Measurements from ENCODE around the gene PHC2. TPM values are rescaled to one million over a fixed set of nuclear protein-coding genes. Genes with fewer than 3 reads are reported as not detected.

PHC2 gene
- polyA plus RNA-seq, 1 donor from 2014 or later = 171 TPM

GRCh38 chr1:33455539-33456501 is 24.9 kb upstream of the PHC2 start:
- Histone ChIP-seq H3K4me3 (ENCODE audit: low read length) (no peak overlapping the region), H3F3A (ENCODE audit: insufficient read depth, low read length, poor library complexity, severe bottlenecking) (no peaks in the 10 kb centered on the region), H3K9me2 (ENCODE audit: insufficient read depth, low read length) (no peaks in the 10 kb centered on the region), H3K9ac (ENCODE audit: low read length) (no peak overlapping the region), H4K20me1 (ENCODE audit: insufficient read depth) (no peaks in the 10 kb centered on the region), H3K27me3 (ENCODE audit: insufficient read depth, low read depth, low read length) (no peaks in the 10 kb centered on the region), H3K27ac (ENCODE audit: low read length) (no peak overlapping the region), H3K9me3 (ENCODE audit: low read length) (no peaks in the 10 kb centered on the region), H3K79me2 (replicated peaks; ENCODE audit: insufficient read depth, low read length) (no peaks in the 10 kb centered on the region), H3K4me2 (ENCODE audit: low read length) (no peak overlapping the region), H2AFZ (ENCODE audit: low read depth, low read length) (peak overlapping the region; percentile 40), H3K36me3 (ENCODE audit: insufficient read depth, low read length) (no peaks in the 10 kb centered on the region)
- TF ChIP-seq POLR2AphosphoS5 (IDR thresholded peaks at IDR 0.05) (peak; percentile 19), MXI1 (conservative IDR thresholded peaks at IDR 0.05; ENCODE audit: poor library complexity, severe bottlenecking) (peak; percentile 51), EP300 (conservative IDR thresholded peaks at IDR 0.05; ENCODE audit: poor library complexity, severe bottlenecking) (peak; percentile 67), REST (IDR thresholded peaks at IDR 0.05; ENCODE audit: borderline replicate concordance) (no peak), EZH2 (IDR thresholded peaks at IDR 0.05; ENCODE audit: borderline replicate concordance, insufficient read depth, low read length, poor library complexity, severe bottlenecking) (no peak), CTCF (IDR thresholded peaks at IDR 0.05; ENCODE audit: poor library complexity, severe bottlenecking) (peak; percentile 97), SMC3 (conservative IDR thresholded peaks at IDR 0.05; ENCODE audit: poor library complexity) (peak; percentile 98), TAF1 (IDR thresholded peaks at IDR 0.05; ENCODE audit: low read depth) (no peak), RAD21 (conservative IDR thresholded peaks at IDR 0.05) (peak; percentile 97)

GRCh38 chr1:33454646-33455282 is 23.9 kb upstream of the PHC2 start:
- TF ChIP-seq REST (IDR thresholded peaks at IDR 0.05; ENCODE audit: borderline replicate concordance) (no peak), EP300 (conservative IDR thresholded peaks at IDR 0.05; ENCODE audit: poor library complexity, severe bottlenecking) (no peak)
- H3F3A ChIP-seq (ENCODE audit: insufficient read depth, low read length, poor library complexity, severe bottlenecking) = no peaks in the 10 kb centered on the region
- H3K27me3 ChIP-seq (ENCODE audit: insufficient read depth, low read depth, low read length) = no peaks in the 10 kb centered on the region
- no peaks in the 10 kb centered on the region for H3K9me2 ChIP-seq (ENCODE audit: insufficient read depth, low read length)
- H3K36me3 ChIP-seq (ENCODE audit: insufficient read depth, low read length) = no peaks in the 10 kb centered on the region
- H3K4me3 ChIP-seq (ENCODE audit: low read length) = no peak overlapping the region
- H4K20me1 ChIP-seq (ENCODE audit: insufficient read depth) = no peaks in the 10 kb centered on the region
- H3K79me2 ChIP-seq (replicated peaks; ENCODE audit: insufficient read depth, low read length) = no peaks in the 10 kb centered on the region
- H3K27ac ChIP-seq (ENCODE audit: low read length) = no peak overlapping the region
- no peak overlapping the region for H2AFZ ChIP-seq (ENCODE audit: low read depth, low read length)
- no peak overlapping the region for H3K4me2 ChIP-seq (ENCODE audit: low read length)
- H3K9me3 ChIP-seq (ENCODE audit: low read length) = no peaks in the 10 kb centered on the region
- H3K9ac ChIP-seq (ENCODE audit: low read length) = no peak overlapping the region

Measured in neural cell (in vitro differentiated cells).